Measurements from ENCODE around the gene RBM33. TPM values are rescaled to one million over a fixed set of nuclear protein-coding genes. Genes with fewer than 3 reads are reported as not detected.

Gene RBM33
- total RNA-seq, 1 experiment from 2014 or later, result 61.1 TPM

- no TSS peak for BruUV-seq (replicated peaks)
- Histone ChIP-seq H3K27me3 (ENCODE audit: control insufficient read depth, insufficient read depth, low read length) (no peaks in the 10 kb centered on the region), H3K36me3 (ENCODE audit: control insufficient read depth, insufficient read depth, low read length) (peaks cover 11% of the 10 kb centered on the region), H3K4me1 (ENCODE audit: control insufficient read depth, insufficient read depth, low read length) (no peaks in the 10 kb centered on the region), H3K4me3 (ENCODE audit: low read depth in 2 of 2, low read length in 2 of 2) (no peak overlapping the region), H3K9me3 (ENCODE audit: control insufficient read depth, insufficient read depth, low read depth, low read length) (no peaks in the 10 kb centered on the region), H3K27ac (ENCODE audit: low read length) (no peak overlapping the region)
- in situ Hi-C loops (cut with HindIII; ENCODE audit: low pct_unique_long_range_greater_than_20kb, low sequenced_read_pairs) (no loop called here), intact Hi-C loops (cut with micrococcal nuclease; ENCODE audit: unreplicated experiment) (no loop called here)
- ATAC-seq, result no peak
- DNase-seq (ENCODE audit: low read depth, low spot score), result no peak
- CTCF ChIA-PET, result interaction anchor here (0.5 kb wide), 1 partner anchor 10 kb away, joined by 7 read pairs; no protein-coding TSS in a partner anchor
- POLR2A ChIA-PET, result no interaction called here
- TF ChIP-seq TCF7L2 (IDR thresholded peaks at IDR 0.05; ENCODE audit: low read depth, low read length) (no peak), SIN3A (IDR thresholded peaks at IDR 0.05; ENCODE audit: borderline replicate concordance, insufficient read depth, low read depth, low read length) (no peak), REST (IDR thresholded peaks at IDR 0.05; ENCODE audit: insufficient read depth in 1 of 2, low read depth in 2 of 2, low read length in 1 of 2) (no peak), CTCF (IDR thresholded peaks at IDR 0.05) (no peak), POLR2AphosphoS5 (IDR thresholded peaks at IDR 0.05; ENCODE audit: low read depth, low read length) (no peak)
Measured at GRCh38 chr7:155763122-155763521, 118.7 kb downstream of the RBM33 start.

GRCh38 chr7:155763691-155764437 lies 119.4 kb downstream of the RBM33 start:
- Histone ChIP-seq H3K4me1 (ENCODE audit: control insufficient read depth, insufficient read depth, low read length) (no peaks in the 10 kb centered on the region), H3K27ac (ENCODE audit: low read length) (no peak overlapping the region), H3K9me3 (ENCODE audit: control insufficient read depth, insufficient read depth, low read depth, low read length) (no peaks in the 10 kb centered on the region), H3K36me3 (ENCODE audit: control insufficient read depth, insufficient read depth, low read length) (peaks cover 11% of the 10 kb centered on the region), H3K4me3 (ENCODE audit: low read depth in 2 of 2, low read length in 2 of 2) (no peak overlapping the region), H3K27me3 (ENCODE audit: control insufficient read depth, insufficient read depth, low read length) (no peaks in the 10 kb centered on the region)
- in situ Hi-C loops (cut with HindIII; ENCODE audit: low pct_unique_long_range_greater_than_20kb, low sequenced_read_pairs) (no loop called here), intact Hi-C loops (cut with micrococcal nuclease; ENCODE audit: unreplicated experiment) (no loop called here)
- TF ChIP-seq TCF7L2 (IDR thresholded peaks at IDR 0.05; ENCODE audit: low read depth, low read length) (no peak), POLR2AphosphoS5 (IDR thresholded peaks at IDR 0.05; ENCODE audit: low read depth, low read length) (no peak), SIN3A (IDR thresholded peaks at IDR 0.05; ENCODE audit: borderline replicate concordance, insufficient read depth, low read depth, low read length) (no peak), CTCF (IDR thresholded peaks at IDR 0.05) (no peak), REST (IDR thresholded peaks at IDR 0.05; ENCODE audit: insufficient read depth in 1 of 2, low read depth in 2 of 2, low read length in 1 of 2) (no peak)
- ATAC-seq, result no peak
- no TSS peak for BruUV-seq (replicated peaks)
- CTCF ChIA-PET, result no interaction called here
- no peak for DNase-seq (ENCODE audit: low read depth, low spot score)
- POLR2A ChIA-PET, result no interaction called here
